Calu3 (cell line): ENCODE measurements around the gene ZNF514. TPM values are rescaled to one million over a fixed set of nuclear protein-coding genes. Genes with fewer than 3 reads are reported as not detected.

Experiments used
- BruUV-seq: library from RNA; stranded (reverse); fragments of 400-500 nt; replicated peaks from 2 replicates; lab custom pipeline; 2021; lab: Mats Ljungman, UMichigan
- CTCF ChIA-PET: fragments of 300-600 bp; sonication (Branson Sonifier 250); formaldehyde crosslinking; loops from one replicate; lab custom pipeline; 2022; ENCODE audit warnings: antibody characterized with exemption; lab: Charles Lee
- DNase-seq: peaks from one replicate; pipeline ENCODE4 v3.0.0; 2022
- H3K27ac Mint-ChIP-seq: one replicate; pipeline ENCODE4 v1.8.0; 2022; ENCODE audit warnings: mixed read lengths; ENCODE audit not compliant: unreplicated experiment
- H3K27me3 Mint-ChIP-seq: one replicate; pipeline ENCODE4 v1.8.0; 2022; ENCODE audit warnings: mixed read lengths; ENCODE audit not compliant: unreplicated experiment
- H3K36me3 Mint-ChIP-seq: one replicate; pipeline ENCODE4 v1.8.0; 2022; ENCODE audit warnings: mild to moderate bottlenecking, moderate library complexity, mixed read lengths; ENCODE audit not compliant: insufficient read depth, unreplicated experiment
- H3K4me1 Mint-ChIP-seq: one replicate; pipeline ENCODE4 v1.8.0; 2022; ENCODE audit warnings: mild to moderate bottlenecking, low read depth, mixed read lengths; ENCODE audit not compliant: unreplicated experiment
- H3K4me3 Mint-ChIP-seq: one replicate; pipeline ENCODE4 v1.8.0; 2022; ENCODE audit warnings: mild to moderate bottlenecking, low read depth, moderate library complexity, mixed read lengths; ENCODE audit not compliant: unreplicated experiment
- H3K9me3 Mint-ChIP-seq: one replicate; pipeline ENCODE4 v1.8.0; 2022; ENCODE audit warnings: low read depth, mixed read lengths; ENCODE audit not compliant: unreplicated experiment
- intact Hi-C: fragments of 100-400 bp; cut with micrococcal nuclease; formaldehyde crosslinking; loops from one replicate; pipeline ENCODE4 v1.10.0; 2022; ENCODE audit not compliant: unreplicated experiment
- total RNA-seq: library from RNA; stranded (reverse); gene quantifications from 2 replicates; pipeline ENCODE4 v1.2.3, GENCODE V29; 2022
- TF ChIP-seq, protein P1 (sequence below): fragments of 200-600 bp; IDR thresholded peaks from one replicate; pipeline ENCODE4 v1.8.0; 2022; ENCODE audit warnings: antibody characterized with exemption; ENCODE audit not compliant: unreplicated experiment

ZNF514 gene
- total RNA-seq, 1 experiment from 2014 or later = 17.4 TPM

DNA sequence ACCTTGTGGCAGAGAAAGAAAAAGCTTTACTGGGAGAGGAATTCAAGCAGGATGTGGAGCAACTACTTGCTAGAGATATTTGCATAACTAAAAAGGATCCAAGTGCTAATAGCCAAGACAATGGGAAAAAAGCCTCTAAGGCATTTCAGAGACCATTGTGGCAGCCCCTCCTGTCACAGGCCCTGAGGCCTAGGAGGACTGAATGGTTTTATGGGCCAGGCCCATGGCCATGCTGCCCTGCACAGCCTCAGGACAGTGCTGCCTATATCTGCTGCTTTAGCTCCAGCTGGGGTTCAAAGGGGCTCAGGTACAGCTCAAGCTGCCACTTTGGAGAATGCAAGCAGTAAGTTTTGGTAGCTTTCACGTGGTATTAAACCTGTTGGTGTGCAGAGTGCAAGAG, 20.9 kb downstream of the ZNF514 start:
- BruUV-seq = no TSS peak
- Mint-ChIP-seq H3K4me1 (no peaks in the 10 kb centered on the region), H3K27me3 (no peaks in the 10 kb centered on the region), H3K36me3 (no peaks in the 10 kb centered on the region), H3K4me3 (no peak overlapping the region), H3K27ac (no peak overlapping the region), H3K9me3 (peaks cover 18% of the 10 kb centered on the region)
- CTCF ChIA-PET = no interaction called here
- DNase-seq = no peak
- TF ChIP-seq, protein P1, sequence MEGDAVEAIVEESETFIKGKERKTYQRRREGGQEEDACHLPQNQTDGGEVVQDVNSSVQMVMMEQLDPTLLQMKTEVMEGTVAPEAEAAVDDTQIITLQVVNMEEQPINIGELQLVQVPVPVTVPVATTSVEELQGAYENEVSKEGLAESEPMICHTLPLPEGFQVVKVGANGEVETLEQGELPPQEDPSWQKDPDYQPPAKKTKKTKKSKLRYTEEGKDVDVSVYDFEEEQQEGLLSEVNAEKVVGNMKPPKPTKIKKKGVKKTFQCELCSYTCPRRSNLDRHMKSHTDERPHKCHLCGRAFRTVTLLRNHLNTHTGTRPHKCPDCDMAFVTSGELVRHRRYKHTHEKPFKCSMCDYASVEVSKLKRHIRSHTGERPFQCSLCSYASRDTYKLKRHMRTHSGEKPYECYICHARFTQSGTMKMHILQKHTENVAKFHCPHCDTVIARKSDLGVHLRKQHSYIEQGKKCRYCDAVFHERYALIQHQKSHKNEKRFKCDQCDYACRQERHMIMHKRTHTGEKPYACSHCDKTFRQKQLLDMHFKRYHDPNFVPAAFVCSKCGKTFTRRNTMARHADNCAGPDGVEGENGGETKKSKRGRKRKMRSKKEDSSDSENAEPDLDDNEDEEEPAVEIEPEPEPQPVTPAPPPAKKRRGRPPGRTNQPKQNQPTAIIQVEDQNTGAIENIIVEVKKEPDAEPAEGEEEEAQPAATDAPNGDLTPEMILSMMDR = no peak
- intact Hi-C loops = no loop called here

DNA sequence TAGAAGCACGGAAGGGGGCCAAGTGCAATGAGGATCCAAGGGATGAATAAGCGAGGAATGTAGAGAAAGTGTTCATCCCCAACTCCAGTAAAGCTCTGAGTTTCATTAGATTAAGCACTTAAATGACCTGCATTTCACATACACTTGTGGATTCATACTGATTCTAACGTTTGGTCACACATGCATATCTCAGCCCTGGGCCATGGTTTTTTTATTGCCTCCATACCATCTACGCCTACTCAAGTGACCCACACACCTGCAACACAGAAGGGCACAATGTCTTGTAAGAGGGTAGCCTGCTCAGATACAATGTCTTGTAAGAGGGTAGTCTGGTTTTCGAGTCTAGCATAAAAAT, 37.5 kb downstream of the ZNF514 start:
- H3K27me3 Mint-ChIP-seq = no peaks in the 10 kb centered on the region
- H3K27ac Mint-ChIP-seq = no peak overlapping the region
- peaks cover 32% of the 10 kb centered on the region for H3K36me3 Mint-ChIP-seq
- BruUV-seq = no TSS peak
- CTCF ChIA-PET = interaction anchor here (0.7 to 1.2 kb wide), 3 partner anchors 37 to 193 kb away, joined by 3 to 7 read pairs (median 3); partner anchors contain the start of genes ZNF2 and ZNF514
- TF ChIP-seq, protein P1 = no peak
- DNase-seq = no peak
- H3K4me1 Mint-ChIP-seq = peaks cover 17% of the 10 kb centered on the region
- no peaks in the 10 kb centered on the region for H3K9me3 Mint-ChIP-seq
- H3K4me3 Mint-ChIP-seq = peak overlapping the region; percentile 85
- intact Hi-C loops = loop anchor here (5.0 kb wide), 1 partner anchor 85 kb away; the partner anchor contains the start of gene ZNF892

DNA sequence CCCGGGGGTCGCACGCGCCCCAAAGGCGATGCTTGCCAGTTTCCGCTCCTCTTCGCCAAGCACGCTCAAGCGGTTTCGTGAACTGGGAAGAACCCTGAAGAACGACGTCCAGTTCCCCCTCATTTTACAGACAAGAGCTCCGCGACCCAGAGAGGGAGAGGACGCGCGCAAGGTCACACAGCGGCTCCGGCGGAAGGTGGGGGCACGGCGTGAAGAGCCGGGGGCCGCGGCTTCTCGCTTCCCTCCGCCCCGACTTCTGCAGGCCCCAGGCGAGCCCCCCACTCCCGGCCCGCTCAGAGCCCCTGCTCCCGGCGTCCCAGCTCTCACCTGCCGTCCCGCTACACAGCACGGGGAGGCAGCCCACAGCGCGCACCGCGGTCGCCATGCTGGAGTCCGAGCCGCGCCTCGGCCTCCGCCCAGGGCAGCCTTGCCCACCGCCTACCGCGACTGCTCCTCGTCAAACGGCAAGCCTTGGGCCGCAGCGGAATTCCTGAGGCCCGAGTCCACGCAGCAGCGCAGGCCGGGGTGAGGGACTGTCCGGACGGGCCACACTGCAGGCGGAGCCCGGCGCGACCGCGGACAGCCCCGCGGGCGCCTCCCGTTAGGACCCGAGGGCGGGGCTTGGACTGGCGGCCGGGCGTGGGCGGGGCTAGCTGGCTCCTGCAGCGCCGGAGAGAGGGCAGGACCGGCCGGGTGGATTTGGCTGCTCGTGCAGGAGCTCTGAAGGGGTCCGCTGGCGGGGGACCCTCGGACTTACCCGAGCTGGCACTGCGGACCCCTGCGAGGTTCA, 38.0 kb downstream of the ZNF514 start, which contains the start of gene MRPS5:
TSS of gene MRPS5 (minus strand) at position 402 of the 790 bp plus-strand sequence. CDS start at position 385, 17 bp downstream.
- Mint-ChIP-seq H3K27ac (peak within 1 kb of the TSS; percentile 91), H3K27me3 (no peaks in the 10 kb centered on the region), H3K4me3 (peak within 1 kb of the TSS; percentile 85), H3K4me1 (peaks cover 17% of the 10 kb centered on the region), H3K36me3 (peaks cover 34% of the 10 kb centered on the region), H3K9me3 (no peaks in the 10 kb centered on the region)
- CTCF ChIA-PET = interaction anchor here (0.7 to 1.7 kb wide), 5 partner anchors 38 to 194 kb away, joined by 3 to 7 read pairs (median 3); partner anchors contain the start of genes ZNF2 and ZNF514
- BruUV-seq = no TSS peak
- peak; percentile 93 for DNase-seq
- TF ChIP-seq, protein P1 = no peak
- intact Hi-C loops = loop anchor here (5.0 kb wide), 1 partner anchor 86 kb away; the partner anchor contains the start of gene ZNF892

DNA sequence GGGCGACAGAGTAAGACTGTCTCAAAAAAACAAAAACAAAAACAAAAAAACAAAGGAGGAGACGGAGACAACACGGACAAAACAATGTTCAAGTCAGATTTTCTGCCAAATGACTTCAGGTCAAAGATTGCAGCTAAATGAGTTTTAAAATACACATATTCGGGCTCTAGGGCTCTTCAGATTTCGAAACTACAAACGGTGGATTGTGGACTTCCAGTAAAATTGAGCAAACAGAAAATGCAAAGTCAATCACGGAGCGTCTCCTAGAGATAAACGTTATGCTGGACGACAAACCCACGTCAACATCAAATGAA, 38.6 kb downstream of the ZNF514 start:
- Mint-ChIP-seq H3K4me1 (peaks cover 17% of the 10 kb centered on the region), H3K27me3 (no peaks in the 10 kb centered on the region), H3K9me3 (no peaks in the 10 kb centered on the region), H3K36me3 (peaks cover 34% of the 10 kb centered on the region), H3K27ac (peak overlapping the region; percentile 91), H3K4me3 (peak overlapping the region; percentile 85)
- BruUV-seq = no TSS peak
- intact Hi-C loops = loop anchor here (5.0 kb wide), 1 partner anchor 86 kb away; the partner anchor contains the start of gene ZNF892
- TF ChIP-seq, protein P1 = no peak
- CTCF ChIA-PET = interaction anchor here (0.8 to 1.7 kb wide), 3 partner anchors 38 to 135 kb away, joined by 3 to 4 read pairs (median 3); partner anchors contain the start of genes ZNF2 and ZNF514
- DNase-seq = no peak
